Breast epithelium (tissue), 3 donors: ENCODE results near the gene JOSD2.

ENCODE experiments used
- POLR2A ChIP-seq: fragments of 450-650 bp; IDR thresholded peaks from one replicate; pipeline ENCODE4 v1.6.1; 2016; ENCODE audit warnings: antibody characterized with exemption, mild to moderate bottlenecking, moderate library complexity
- TF ChIP-seq, protein P1 (sequence below), 3 donors: fragments of 450-650 bp; IDR thresholded peaks; one replicate each; pipeline ENCODE4 v1.5.1; 2016 to 2017; ENCODE audit warnings: antibody characterized with exemption in 3 of 3, mild to moderate bottlenecking in 3 of 3, moderate library complexity in 3 of 3

DNA sequence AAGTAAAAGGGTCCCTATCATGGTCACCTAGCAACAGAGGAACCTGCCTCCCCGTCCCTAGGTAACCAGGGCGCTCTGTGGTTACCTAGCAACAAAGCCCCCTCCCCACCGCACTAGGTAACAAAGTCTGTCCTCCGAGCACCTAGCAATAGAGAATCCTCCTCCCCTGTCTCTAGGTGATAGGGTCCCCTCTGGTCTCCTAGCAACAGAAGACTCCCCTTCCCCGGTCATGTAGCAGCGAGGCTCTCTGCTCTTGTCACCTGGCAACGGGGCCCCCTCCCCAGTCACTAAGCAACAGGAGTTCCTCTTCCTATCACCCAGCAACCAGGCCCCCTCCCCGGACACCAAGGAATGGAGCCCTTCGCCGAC lies 307 bp downstream of the JOSD2 start:
- TF ChIP-seq POLR2A = no peak
- TF ChIP-seq, protein P1, sequence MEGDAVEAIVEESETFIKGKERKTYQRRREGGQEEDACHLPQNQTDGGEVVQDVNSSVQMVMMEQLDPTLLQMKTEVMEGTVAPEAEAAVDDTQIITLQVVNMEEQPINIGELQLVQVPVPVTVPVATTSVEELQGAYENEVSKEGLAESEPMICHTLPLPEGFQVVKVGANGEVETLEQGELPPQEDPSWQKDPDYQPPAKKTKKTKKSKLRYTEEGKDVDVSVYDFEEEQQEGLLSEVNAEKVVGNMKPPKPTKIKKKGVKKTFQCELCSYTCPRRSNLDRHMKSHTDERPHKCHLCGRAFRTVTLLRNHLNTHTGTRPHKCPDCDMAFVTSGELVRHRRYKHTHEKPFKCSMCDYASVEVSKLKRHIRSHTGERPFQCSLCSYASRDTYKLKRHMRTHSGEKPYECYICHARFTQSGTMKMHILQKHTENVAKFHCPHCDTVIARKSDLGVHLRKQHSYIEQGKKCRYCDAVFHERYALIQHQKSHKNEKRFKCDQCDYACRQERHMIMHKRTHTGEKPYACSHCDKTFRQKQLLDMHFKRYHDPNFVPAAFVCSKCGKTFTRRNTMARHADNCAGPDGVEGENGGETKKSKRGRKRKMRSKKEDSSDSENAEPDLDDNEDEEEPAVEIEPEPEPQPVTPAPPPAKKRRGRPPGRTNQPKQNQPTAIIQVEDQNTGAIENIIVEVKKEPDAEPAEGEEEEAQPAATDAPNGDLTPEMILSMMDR (IDR thresholded peaks at IDR 0.05) = no peak
